Liver (tissue), 9 donors: ENCODE results near the gene OR10J4. TPM values are rescaled to one million over a fixed set of nuclear protein-coding genes. Genes with fewer than 3 reads are reported as not detected.

ENCODE experiments used
- DNase-seq: peaks from one replicate; pipeline ENCODE4 v3.0.0-alpha.2; 2017; ENCODE audit warnings: low spot score
- H3K27ac ChIP-seq, 2 donors: one replicate each; pipeline ENCODE4 v1.7.0; 2013; ENCODE audit warnings: inconsistent platforms in 2 of 2, low read length in 2 of 2, control low read depth in 1 of 2, low read depth in 1 of 2, mild to moderate bottlenecking in 1 of 2
- H3K27me3 ChIP-seq, 4 donors: one replicate each; pipeline versions ENCODE4 v1.6.1 to v1.7.0; 2013; ENCODE audit warnings: low read length in 3 of 4, inconsistent platforms in 1 of 4, mild to moderate bottlenecking in 1 of 4, moderate library complexity in 1 of 4; ENCODE audit not compliant: control insufficient read depth in 4 of 4, insufficient read depth in 4 of 4
- H3K36me3 ChIP-seq, 4 donors: one replicate each; pipeline versions ENCODE4 v1.6.1 to v1.7.0; 2013; ENCODE audit warnings: low read length in 3 of 4, mild to moderate bottlenecking in 3 of 4, low read depth in 1 of 4, moderate library complexity in 1 of 4; ENCODE audit not compliant: control insufficient read depth in 4 of 4, insufficient read depth in 3 of 4
- H3K4me1 ChIP-seq, 4 donors: one replicate each; pipeline versions ENCODE4 v1.6.1 to v1.7.0; 2013; ENCODE audit warnings: low read length in 3 of 4, mild to moderate bottlenecking in 3 of 4, moderate library complexity in 1 of 4; ENCODE audit not compliant: control insufficient read depth in 4 of 4, insufficient read depth in 4 of 4
- H3K4me3 ChIP-seq, 3 donors: one replicate each; pipeline versions ENCODE4 v1.6.1 to v1.7.0; 2013; ENCODE audit warnings: low read length in 3 of 3, control low read depth in 1 of 3, low read depth in 1 of 3, mild to moderate bottlenecking in 1 of 3
- H3K9ac ChIP-seq, 2 donors: one replicate each; pipeline ENCODE4 v1.7.0; 2013; ENCODE audit warnings: low read length in 2 of 2, mild to moderate bottlenecking in 2 of 2, moderate library complexity in 2 of 2, control low read depth in 1 of 2, low read depth in 1 of 2
- H3K9me3 ChIP-seq, 4 donors: one replicate each; pipeline versions ENCODE4 v1.6.1 to v1.7.0; 2013; ENCODE audit warnings: low read length in 3 of 4; ENCODE audit not compliant: control insufficient read depth in 4 of 4
- CTCF ChIP-seq: fragments of 150-350 bp; IDR thresholded peaks from 2 replicates; pipeline ENCODE4 v1.5.1; 2017; ENCODE audit warnings: improper control_type of control experiment, low read depth, low read length; ENCODE audit not compliant: missing input control
- EGR1 ChIP-seq, 2 donors: IDR thresholded peaks; 2 replicates each; pipeline ENCODE4 v1.6.1; 2016 to 2018; ENCODE audit warnings: antibody characterized with exemption in 2 of 2, low read depth in 2 of 2
- FOXA1 ChIP-seq: IDR thresholded peaks from 2 replicates; pipeline ENCODE4 v1.6.1; 2016; ENCODE audit warnings: antibody characterized with exemption
- GABPA ChIP-seq, 2 donors: IDR thresholded peaks in 1 of 2; conservative IDR thresholded peaks in 1 of 2; 2 replicates each; pipeline ENCODE4 v1.6.1; 2016; ENCODE audit warnings: antibody characterized with exemption in 2 of 2, mild to moderate bottlenecking in 1 of 2, moderate library complexity in 1 of 2
- HNF4A ChIP-seq, 2 donors: conservative IDR thresholded peaks; 2 replicates each; pipeline ENCODE4 v1.6.1; 2016; ENCODE audit warnings: antibody characterized with exemption in 2 of 2, mild to moderate bottlenecking in 2 of 2
- JUND ChIP-seq, 2 donors: IDR thresholded peaks; 2 replicates each; pipeline ENCODE4 v1.6.1; 2016; ENCODE audit warnings: antibody characterized with exemption in 2 of 2
- NR2F2 ChIP-seq: IDR thresholded peaks from 2 replicates; pipeline ENCODE4 v1.6.1; 2016; ENCODE audit warnings: antibody characterized with exemption
- RAD21 ChIP-seq, 2 donors: IDR thresholded peaks; 2 replicates each; pipeline ENCODE4 v1.6.1; 2016; ENCODE audit warnings: antibody characterized with exemption in 2 of 2, mild to moderate bottlenecking in 2 of 2
- REST ChIP-seq: IDR thresholded peaks from 2 replicates; pipeline ENCODE4 v1.6.1; 2016; ENCODE audit warnings: antibody characterized with exemption, mild to moderate bottlenecking
- RXRA ChIP-seq, 2 donors: IDR thresholded peaks; 2 replicates each; pipeline ENCODE4 v1.6.1; 2017 to 2018; ENCODE audit warnings: antibody characterized with exemption in 2 of 2, mild to moderate bottlenecking in 1 of 2
- YY1 ChIP-seq: IDR thresholded peaks from 2 replicates; pipeline ENCODE4 v1.6.1; 2016; ENCODE audit warnings: antibody characterized with exemption, mild to moderate bottlenecking
- WGBS: extraction: QIAGEN DNeasy Blood & Tissue Kit; methylation state at CpG from one replicate; pipeline ENCODE4 v1.1.7; 2013; 5-methylcytosine and 5-hydroxymethylcytosine counted together
- polyA plus RNA-seq, 2 donors: library from polyadenylated mRNA; stranded (reverse) in 1 of 2; unstranded in 1 of 2; fragments of 200-250 nt in 1 of 2; fragments of >200 nt in 1 of 2; fragmentation: Nextera tagmentation in 1 of 2; extraction: Ambion mirVana in 1 of 2; gene quantifications; one replicate each; pipeline versions ENCODE4 v1.2.1 to v1.2.3, GENCODE V29; 2013 to 2015
- total RNA-seq, 2 donors: library from RNA; depleted of rRNA; stranded (reverse); fragments of >200 nt; gene quantifications; one replicate each; pipeline ENCODE4 v1.2.3, GENCODE V29; 2014
- donor health status: healthy.
- donor health status: healthy.
- donor health status: healthy.
- donor health status: healthy.
- donor health status: healthy.

Gene OR10J4
- total and polyA plus RNA-seq, 4 donors = not detected

GRCh38 chr1:159436469-159436868 lies 4.5 kb downstream of the OR10J4 start:
- Histone ChIP-seq H3K9ac (no peak overlapping the region), H3K4me1 (no peaks in the 10 kb centered on the region), H3K27me3 (no peaks in the 10 kb centered on the region), H3K9me3 (no peaks in the 10 kb centered on the region), H3K27ac (no peak overlapping the region), H3K36me3 (no peaks in the 10 kb centered on the region), H3K4me3 (no peak overlapping the region)
- 62% methylated on average over 4 of the region's 4 CpGs for WGBS
- TF ChIP-seq FOXA1 (no peak), RAD21 (IDR thresholded peaks at IDR 0.05) (peak in 1 of 2 donors; percentile 14)
- no peak for DNase-seq

GRCh38 chr1:159439422-159439821 lies 7.4 kb downstream of the OR10J4 start, which contains the start of gene OR10J1:
Gene OR10J1, plus strand, starts transcription at chr1:159439722. Its CDS starts 70 bp downstream, at chr1:159439792.
- Histone ChIP-seq H3K27me3 (no peaks in the 10 kb centered on the region), H3K9ac (no peak within 1 kb of the TSS), H3K4me3 (no peak within 1 kb of the TSS), H3K9me3 (no peaks in the 10 kb centered on the region), H3K27ac (no peak within 1 kb of the TSS), H3K36me3 (no peaks in the 10 kb centered on the region), H3K4me1 (peaks cover 9 to 22% (median 19%) of the 10 kb centered on the region in 4 donors)
- no peak for TF ChIP-seq REST
- DNase-seq = no peak

- Histone ChIP-seq H3K4me3 (no peak overlapping the region), H3K4me1 (peaks cover 9 to 29% (median 24%) of the 10 kb centered on the region in 4 donors), H3K9ac (no peak overlapping the region), H3K27ac (no peak overlapping the region), H3K9me3 (no peaks in the 10 kb centered on the region), H3K36me3 (no peaks in the 10 kb centered on the region), H3K27me3 (no peaks in the 10 kb centered on the region)
- TF ChIP-seq GABPA (IDR thresholded peaks at IDR 0.05 in 1 of 2, conservative IDR thresholded peaks at IDR 0.05 in 1 of 2) (no peak), CTCF (no peak), NR2F2 (no peak), JUND (IDR thresholded peaks at IDR 0.05) (no peak), YY1 (no peak)
- no peak for DNase-seq
These were observed 9.4 kb downstream of the OR10J4 start for GRCh38 chr1:159441360-159441759.

GRCh38 chr1:159442428-159442827 lies 10.4 kb downstream of the OR10J4 start:
- Histone ChIP-seq H3K27ac (peak overlapping the region; percentile 0 to 52), H3K9ac (no peak overlapping the region), H3K4me1 (peaks cover 9 to 29% (median 24%) of the 10 kb centered on the region in 4 donors), H3K27me3 (no peaks in the 10 kb centered on the region), H3K36me3 (no peaks in the 10 kb centered on the region), H3K9me3 (no peaks in the 10 kb centered on the region), H3K4me3 (no peak overlapping the region)
- WGBS = 30% methylated on average over 2 of the region's 2 CpGs
- DNase-seq = no peak
- TF ChIP-seq GABPA (IDR thresholded peaks at IDR 0.05 in 1 of 2, conservative IDR thresholded peaks at IDR 0.05 in 1 of 2) = no peak
- TF ChIP-seq EGR1 (IDR thresholded peaks at IDR 0.05; ENCODE audit: low read depth in 2 of 2) = no peak
- peak; percentile 33 to 37 for TF ChIP-seq RAD21 (IDR thresholded peaks at IDR 0.05)
- peak in 1 of 2 donors; percentile 49 for TF ChIP-seq HNF4A (conservative IDR thresholded peaks at IDR 0.05)
- TF ChIP-seq NR2F2 = no peak
- TF ChIP-seq FOXA1 = no peak
- no peak for TF ChIP-seq RXRA (IDR thresholded peaks at IDR 0.05)
